Uterus (tissue), 2 donors: ENCODE measurements around the gene C22orf23.

Experiments
- CTCF ChIP-seq, 4 experiments: fragments of 200-600 bp in 2 of 4; fragments of 450-650 bp in 2 of 4; sonication (generic) in 2 of 4; IDR thresholded peaks; one replicate each; pipeline ENCODE4 v1.5.1; 2016 to 2019; ENCODE audit warnings: antibody characterized with exemption in 4 of 4, mild to moderate bottlenecking in 2 of 4, moderate library complexity in 1 of 4
- POLR2A ChIP-seq, 2 donors: fragments of 450-650 bp; IDR thresholded peaks; one replicate each; pipeline ENCODE4 v1.6.1; 2016; ENCODE audit warnings: antibody characterized with exemption in 2 of 2, mild to moderate bottlenecking in 1 of 2, moderate library complexity in 1 of 2

DNA sequence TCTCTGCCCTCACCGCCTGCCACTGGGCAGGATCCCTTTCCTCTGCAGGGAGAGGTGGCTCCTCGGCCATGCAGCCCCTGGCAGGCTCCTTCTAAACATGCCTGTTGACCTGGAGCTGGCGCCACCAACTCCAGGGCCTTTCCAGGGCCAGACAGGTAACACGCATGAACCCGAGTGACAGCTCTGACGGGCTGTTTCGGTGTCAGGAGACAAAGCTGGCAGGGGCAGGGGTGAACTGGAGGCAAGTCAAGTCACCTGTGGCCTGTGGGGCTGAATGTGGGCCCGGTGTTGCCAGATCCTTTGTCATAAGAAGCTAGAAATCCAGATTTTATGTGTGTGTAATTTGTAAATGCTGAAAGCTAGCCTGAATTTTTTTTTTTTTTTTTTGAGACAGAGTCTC lies 11.3 kb downstream of the C22orf23 start:
- TF ChIP-seq CTCF (IDR thresholded peaks at IDR 0.05) (no peak), POLR2A (IDR thresholded peaks at IDR 0.05) (no peak)
